HK-2 (cell line): ENCODE measurements around the gene ADPRH.

Source experiments
- DNase-seq: peaks from one replicate; pipeline ENCODE4 v3.0.0-alpha.2; 2018; ENCODE audit not compliant: unreplicated experiment

ADPRH gene

DNA sequence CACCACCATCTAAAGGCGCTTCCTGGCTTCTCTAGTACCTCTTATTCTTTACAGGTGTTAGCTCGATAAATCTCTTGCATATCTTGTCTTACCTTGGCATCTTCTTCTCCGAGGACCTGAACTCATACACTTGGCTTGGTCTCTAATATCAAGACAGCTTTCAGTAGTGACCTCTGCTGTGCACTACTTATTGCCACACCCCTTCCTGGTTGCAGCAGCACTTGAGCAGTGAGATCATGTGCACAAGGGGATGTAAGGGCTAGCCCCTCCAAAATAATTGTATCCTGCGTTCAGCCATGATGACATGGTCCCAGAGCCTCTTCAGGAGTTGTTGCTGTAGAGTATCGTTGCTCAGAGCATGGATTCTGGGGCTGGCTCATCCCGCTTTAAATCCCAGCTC, 17.1 kb downstream of the ADPRH start:
- DNase-seq, result no peak

DNA sequence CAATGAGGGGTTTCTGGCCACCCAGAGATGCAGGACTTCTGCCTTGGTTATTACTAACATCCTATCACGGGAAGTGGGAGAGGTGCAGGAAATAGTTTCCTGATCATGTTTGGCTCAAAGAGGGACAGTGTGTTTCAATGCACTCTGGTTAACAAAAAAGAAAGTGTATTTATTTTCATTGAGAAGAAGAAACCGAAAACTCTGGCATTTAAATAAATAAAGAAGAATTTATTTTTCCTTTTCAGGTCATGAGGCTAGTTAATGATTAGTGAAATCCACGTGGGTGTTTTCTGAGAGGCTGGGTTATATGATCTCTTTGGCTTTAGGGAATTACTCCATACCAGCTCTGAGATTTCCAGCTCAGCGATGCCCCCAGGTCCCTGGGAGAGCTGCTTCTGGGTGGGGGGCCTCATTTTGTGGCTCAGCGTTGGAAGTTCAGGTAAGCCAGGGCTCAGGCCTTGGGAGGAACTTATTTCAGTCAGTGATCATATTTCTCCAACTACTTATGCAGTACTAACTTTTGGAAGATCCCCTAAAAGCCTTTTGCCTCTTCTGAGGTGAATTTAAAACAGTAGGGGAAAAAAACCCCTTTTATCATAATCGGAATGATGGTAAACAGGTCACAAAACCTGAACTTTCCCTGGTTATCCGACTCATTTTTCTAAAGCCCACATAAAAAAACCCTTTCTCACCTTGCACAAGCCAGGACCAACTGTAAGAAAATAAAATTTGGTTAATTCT, 18.4 kb downstream of the ADPRH start, which contains the start of gene PLA1A:
PLA1A (plus strand) TSS at position 338 of the 741 bp plus-strand sequence; CDS start at position 367, 29 bp downstream.
- no peak for DNase-seq

DNA sequence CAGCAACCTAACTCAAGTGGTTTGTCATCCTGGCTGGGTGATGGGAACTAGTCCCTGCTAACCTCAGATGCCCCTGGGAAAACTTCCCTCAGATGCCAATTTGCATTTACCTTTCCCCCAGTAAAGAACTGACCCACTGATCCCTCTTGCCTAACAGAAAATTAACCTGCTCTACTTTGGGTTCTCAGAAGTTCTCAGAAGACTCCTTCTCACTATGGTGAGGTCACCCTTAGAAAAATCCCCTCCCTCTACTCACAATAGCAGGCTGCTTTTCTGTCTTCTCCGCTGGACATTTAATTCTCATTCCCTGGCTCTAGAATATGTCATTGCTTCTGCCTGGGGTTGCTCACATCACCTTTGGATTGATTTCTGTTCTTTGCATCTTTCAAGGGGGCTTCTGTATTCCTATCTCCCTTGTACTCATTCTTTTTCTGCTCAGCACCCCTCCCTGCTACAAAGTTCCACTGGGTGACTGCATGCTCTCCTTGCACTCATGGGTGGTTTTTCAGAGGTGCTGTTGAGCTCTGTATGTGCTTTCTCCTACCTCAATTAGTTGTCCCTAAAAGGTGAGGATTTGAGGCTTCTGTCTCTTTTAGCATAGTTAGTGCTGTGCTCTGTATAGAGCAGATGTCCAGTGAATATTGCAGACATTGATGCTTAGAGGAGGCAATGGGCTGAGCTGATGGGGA, 19.3 kb downstream of the ADPRH start:
- DNase-seq, result no peak

DNA sequence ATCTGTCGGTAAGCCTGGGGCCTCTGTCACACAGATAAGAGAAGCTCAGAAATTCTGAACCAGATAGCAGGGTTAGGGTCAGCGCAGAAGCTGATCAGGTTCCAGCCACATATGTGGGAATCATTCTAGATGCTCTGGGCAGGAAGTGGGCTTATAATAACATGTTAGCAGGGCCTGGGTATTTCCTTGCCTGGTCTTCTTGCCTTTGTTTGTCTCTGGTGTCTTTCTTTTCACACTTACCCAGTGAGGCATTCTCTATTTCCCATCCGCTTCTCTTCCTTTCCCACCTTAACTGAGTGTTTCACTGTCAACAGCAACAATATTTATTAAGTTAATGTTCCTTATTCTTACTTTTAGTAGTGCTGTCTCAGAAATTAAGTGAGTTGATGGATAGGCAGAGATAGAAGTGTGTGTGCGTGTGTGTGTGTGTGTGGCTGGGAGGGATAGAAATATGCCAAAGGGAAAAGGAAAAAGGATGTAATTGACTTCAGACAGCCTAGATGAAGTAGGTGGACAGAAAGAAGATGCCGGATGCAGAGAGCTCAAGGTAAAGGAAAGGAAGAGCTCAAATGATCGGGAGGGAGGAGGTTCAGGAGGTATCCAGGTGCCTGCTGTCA, 20.4 kb downstream of the ADPRH start:
- DNase-seq, result no peak

DNA sequence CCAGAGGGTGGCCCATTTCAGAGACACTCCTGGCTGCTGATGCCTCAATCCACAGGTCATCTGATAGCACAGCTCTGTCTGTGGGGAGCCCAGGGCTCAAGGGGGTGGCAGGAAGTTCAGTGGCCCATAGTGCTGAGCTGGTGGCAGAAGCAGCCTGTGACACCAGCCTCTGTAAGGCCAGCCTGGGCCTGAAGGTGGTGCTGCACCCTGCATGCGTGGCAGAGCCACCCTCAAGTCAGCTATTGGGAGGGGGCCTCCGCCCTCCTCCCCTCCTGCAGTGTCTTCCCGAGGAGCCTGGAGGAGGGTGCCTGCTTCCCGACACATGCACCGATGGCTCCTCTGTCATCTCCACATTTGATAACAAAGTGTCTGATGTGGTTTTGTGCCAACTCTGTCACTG, 21.4 kb downstream of the ADPRH start:
- no peak for DNase-seq

DNA sequence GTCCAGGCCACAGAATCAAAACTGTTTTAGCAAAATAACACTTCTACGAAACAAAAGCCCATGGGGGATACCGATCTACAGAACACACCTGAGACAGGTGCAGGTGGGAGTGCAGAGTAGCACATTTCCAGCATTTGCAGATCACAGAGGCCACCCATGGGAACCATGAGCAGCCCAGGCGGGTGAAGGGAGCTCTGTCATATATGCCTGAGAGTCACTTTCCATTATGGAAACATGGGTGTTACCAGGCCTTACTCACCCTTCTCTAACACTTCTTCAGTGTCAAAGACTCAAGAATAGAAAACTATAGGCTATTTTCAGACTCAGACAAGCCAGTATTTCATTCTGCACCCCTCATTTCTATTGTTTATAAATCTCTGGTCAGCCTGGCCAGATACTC, 21.9 kb downstream of the ADPRH start:
- no peak for DNase-seq

DNA sequence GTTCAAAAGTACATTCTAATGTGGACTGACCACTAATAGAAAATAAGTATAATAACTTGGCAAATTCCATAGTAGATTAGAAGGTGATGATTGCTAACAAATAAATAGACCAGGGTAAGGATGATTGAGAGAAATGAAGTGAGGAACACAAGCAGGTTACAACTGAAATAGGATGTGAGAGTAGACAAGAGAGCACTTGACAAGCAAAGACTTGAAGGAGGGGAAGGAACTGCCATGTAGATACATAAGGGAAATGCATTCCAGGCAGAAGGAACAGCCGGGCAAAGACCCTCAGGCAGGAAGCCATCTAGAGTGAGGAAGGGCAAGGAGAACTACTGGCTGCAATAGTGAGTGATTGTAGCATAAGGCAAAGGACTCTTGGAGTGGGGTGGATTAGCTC, 23.4 kb downstream of the ADPRH start:
- DNase-seq, result no peak

DNA sequence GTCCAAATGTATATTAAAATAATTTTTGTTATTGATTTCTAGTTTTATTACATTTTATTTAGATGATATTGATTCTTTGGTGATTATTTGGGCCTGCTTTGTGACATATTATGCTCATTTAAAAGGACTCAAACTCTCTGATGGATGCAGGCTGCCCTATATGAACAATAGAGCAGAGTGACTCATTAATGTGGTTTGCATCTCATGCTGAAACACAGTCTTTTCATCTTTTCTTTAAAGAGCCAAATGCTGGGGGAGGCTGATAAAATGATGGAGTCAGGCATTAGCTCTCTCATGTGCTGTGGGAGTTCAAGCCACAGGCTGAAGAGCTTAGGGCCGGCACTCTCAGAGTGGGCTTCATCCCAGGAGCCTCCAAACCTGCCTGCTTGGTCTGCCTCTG, 25.6 kb downstream of the ADPRH start:
- DNase-seq, result no peak

DNA sequence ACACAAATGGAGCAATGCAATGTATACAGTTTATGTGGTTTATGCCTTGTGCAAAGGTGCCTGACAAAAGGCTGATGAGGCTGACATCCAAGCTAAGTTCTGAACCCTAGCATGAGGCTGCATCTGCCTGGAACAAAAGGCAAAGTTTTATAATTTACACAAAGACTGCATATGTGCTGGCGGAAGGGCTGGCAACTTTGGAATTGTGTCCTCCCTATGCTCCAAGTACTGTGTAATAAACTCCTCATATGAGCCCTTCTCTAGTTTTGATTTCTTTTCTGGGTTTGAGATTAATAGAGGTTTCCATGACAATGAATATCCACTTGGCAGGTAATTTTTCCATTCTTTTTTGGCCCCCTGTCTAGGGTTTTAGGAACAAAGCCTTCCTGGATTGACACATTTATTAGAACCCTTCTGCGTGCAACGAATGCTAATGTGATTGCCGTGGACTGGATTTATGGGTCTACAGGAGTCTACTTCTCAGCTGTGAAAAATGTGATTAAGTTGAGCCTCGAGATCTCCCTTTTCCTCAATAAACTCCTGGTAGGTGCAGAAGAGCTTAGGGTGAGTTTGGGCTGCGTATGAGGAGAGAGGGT, 29.2 kb downstream of the ADPRH start:
- DNase-seq, result no peak

DNA sequence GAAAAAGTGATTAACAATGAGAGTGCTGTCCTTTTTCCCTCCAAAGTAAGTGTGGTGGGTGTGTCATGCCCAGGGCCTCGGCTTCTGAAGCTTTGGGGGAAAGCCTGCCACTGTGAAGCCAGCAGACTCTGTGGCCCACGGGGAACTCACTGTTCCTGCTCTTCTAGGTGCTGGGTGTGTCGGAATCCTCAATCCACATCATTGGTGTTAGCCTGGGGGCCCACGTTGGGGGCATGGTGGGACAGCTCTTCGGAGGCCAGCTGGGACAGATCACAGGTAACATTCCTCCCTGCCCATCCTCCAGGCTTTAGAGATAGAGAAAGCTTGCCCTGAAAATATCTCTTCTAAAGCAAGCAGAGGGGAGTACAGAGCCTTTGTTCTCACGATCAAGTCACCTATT, 30.0 kb downstream of the ADPRH start:
- no peak for DNase-seq

DNA sequence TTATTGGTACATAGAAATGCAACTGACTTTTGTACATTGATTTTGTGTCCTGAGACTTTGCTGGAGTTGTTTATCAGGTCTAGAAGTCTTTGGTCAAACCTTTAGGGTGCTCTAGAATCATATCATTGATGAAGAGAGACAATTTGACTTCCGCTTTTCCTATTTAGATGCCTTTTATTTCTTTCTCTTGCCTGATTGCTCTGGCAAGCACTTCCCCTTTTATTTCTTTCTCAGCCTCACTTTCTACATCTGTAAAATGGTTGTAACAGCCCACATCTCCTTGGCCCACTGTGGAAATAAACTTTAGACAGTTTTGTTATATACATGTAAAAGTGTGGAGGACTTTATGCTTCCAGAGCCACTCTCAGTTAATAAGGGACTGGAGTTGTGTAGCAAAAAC, 32.4 kb downstream of the ADPRH start:
- no peak for DNase-seq

DNA sequence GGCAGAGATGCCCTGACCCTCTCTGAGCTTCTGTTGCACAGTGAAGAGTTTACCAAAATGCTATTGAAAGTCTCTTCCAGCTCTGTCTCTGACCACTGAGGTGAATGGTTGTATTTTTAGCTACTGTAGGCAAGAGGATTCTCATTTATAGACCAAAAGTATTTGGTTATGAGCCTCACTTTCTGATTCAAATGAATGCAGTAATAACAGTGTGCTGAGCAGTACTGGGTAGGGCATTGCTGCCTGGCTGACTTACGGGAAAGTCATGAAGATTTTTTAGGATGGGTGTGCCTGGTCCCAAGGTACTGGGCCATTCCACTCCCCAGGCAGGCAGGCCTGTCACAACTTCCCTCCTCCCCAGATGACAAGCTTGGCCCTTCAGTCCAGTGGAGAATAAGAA, 33.9 kb downstream of the ADPRH start:
- no peak for DNase-seq

DNA sequence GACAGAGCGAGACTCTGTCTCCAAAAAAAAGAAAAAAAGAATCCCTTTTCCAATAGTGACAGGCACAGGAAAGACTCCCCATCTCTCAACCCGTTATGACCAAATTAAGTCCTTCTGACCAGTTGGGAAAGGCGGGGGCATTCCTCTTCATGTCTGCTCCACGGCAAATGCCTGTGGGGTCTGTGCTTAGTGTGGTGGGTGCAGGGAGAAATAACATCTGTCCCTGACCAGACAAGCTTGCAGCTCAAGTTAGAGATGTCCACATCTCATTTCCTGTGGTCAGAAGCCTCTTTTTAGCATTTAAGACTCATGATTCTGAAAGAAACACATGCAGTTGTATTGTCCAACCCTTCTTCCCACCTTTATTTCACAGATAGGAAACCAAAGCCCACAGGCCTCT, 34.6 kb downstream of the ADPRH start:
- DNase-seq, result no peak

DNA sequence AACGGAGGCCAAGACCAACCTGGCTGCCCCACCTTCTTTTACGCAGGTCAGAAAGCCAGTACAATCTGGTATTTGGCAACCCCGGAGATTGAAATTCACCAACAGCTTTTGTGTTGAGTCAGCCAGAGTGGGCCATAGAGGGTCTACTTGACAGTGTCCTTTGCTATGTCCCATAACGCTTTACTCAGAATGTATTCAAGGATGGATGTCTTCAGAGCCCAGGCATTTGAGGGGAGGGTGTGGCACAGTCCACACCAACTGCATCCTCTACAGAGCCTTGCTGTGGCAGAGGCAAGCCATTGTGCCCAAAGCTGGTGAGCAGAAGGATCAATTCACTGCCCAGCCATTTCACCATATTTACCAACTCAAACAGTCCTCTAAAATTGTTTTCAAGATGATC, 36.8 kb downstream of the ADPRH start:
- DNase-seq, result no peak

DNA sequence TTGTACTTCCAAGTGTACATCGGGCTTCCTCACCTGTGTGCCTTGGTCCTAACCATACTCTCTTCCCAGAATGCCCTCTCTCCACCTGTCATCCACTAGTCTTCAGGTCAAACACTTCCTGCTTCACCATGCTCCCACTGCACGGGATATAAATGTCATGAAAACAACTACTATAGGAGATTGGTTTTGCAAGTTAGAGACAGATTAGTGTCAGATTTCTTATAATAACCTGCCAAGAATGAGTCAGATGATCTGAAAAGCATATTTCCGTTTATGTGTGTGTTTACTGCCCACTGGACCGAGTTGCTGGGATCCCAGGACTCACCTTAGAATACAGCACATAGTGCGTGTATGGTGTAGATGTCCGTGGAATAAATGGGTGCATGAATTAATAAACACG, 39.8 kb downstream of the ADPRH start:
- no peak for DNase-seq

DNA sequence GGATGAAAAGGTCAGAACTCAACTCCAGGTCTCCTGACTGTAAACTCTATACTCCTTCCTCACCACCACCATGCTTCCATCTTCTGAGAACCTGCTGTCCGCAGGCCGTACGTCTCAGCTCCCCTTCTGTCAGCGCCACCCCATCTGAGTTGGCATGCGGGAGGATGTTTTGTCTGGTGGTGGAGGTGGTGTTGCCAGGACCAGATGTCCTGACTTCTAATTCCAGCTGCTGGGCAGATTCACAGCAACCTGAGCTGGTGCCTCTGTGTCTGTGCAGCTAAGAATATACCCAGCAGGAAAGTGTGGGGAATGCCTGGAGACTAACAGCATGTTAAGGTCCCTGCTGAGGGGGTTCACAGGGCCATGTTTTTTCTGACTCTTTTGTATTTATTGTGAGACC, 41.6 kb downstream of the ADPRH start:
- no peak for DNase-seq

DNA sequence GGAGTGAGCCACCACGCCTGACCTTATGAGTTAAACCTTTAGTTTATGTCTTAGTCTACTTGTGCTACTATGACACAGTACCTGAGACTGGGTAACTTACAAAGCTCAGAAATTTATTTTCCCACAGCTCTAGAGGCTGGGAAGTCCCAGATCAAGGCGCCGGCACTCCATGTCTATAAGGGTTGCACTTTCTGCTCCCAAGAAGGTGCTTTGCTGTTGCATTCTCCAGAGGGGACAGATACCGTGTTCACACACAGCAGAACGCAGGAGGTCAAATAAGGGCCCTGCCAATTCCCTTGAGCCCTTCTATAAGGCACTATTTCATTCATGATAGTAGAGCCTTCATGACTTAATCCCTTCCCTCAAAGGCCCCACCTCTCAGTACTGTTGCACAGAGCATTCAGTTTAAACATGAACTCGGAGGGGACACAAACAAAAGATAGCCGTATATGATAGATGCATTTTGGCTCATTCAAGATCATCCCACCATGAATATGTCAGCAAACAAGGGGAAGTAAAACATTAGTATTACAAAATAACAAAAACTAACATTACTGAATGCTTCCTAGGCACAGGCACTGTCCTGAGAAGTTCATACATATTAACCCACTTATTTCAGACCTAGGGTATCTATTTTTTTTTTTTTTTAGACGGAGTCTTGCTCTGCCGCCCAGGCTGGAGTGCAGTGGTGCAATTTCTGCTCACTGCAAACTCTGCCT, 44.9 kb downstream of the ADPRH start:
- DNase-seq, result no peak

DNA sequence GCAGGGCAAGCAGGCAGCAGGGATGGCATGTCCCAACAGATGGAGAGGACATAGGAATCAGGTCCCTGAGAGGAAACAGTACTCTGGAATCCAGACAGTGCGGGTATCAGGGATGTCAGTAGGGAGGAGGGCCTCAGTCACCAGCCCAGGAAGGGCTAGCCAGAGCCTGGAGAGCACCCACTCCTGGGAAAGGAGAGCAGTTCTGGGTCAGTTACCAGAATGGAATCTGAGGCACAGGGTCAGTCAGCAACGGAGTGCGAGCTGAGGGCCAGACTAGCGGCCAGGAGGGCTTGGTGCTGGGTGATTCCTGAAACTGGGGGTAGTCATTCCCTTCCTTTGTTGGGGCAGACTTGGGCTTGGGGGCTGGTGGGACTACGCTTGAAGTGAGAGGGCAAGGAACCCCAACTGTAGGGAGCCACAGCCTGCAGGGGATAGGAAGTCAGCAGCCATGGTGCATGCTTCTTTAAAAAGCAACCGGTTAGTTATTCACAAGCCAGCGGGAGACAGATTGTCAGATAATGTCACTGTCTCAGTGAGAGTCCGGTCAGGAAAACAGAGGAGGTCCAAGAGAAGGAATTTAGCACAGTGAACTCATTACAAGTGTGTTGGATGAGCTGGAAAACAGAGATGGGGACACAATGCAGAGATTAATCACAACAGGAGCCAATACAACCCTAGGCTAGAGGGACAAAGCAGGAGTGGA, 46.3 kb downstream of the ADPRH start:
- DNase-seq, result no peak

DNA sequence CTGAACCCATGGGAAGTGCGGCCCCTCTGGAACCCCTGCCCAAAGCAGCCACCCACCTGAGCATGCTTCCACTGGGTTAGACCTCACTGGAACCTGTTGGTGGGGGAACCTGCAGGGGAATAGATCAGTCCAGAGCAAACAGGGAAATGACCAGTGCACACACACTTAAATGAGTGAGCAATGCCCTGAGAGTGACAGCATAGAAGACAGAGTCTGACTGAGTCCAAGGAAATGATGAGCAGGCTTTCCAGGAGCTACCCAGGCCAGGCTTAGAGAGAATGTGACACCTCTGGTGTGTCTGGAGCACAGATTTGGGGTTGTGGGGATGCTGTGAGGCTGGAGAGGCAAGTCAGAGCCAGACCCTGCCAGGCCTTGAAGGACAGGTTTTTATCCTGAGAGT, 46.9 kb downstream of the ADPRH start:
- no peak for DNase-seq

DNA sequence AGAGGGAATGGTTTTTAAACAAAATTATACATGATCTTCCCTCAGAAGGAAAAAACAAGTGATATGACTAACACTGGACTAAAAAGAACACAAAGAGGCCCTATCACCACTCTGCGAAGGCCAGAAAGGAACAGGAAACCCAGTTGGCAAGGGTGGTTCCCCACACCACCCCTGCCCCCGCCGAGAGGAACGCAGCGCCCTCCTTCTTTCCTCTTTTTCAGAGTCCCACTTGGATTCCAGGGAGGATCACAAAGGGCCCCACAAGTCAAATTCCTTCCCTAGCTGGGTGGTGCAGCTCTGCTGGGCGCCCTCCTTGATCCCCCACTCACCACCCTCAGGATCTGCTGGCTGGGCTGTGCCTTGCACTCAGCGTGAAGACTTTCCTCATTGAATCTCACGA, 48.2 kb downstream of the ADPRH start:
- no peak for DNase-seq

DNA sequence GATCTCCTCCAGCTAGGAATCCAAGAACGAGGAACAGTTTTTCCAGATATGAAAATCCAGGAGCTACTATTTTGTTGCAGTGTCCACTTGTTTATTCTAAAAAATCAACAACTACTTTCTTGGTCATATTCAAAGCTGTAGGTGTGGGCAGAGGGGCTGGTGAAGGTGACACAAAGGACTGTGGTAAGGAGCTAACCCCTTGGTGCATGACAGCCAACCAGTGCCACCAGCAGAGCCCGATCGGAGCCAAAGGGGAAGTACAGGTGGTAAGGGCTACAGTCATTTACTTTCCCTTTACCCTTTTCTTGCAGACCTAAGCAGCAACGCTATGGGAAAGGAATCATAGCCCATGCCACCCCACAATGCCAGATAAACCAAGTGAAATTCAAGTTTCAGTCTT, 49.1 kb downstream of the ADPRH start:
- DNase-seq, result no peak
